HUDEP-2 (cell line): ENCODE results near the gene IFT27.

Experiments used
- DNase-seq, 76 experiments: peaks; one replicate each; lab custom pipeline; 2025; ENCODE audit not compliant: unreplicated experiment in 76 of 76; lab: John Stamatoyannopoulos, UW

IFT27 gene

GRCh38 chr22:36775964-36776669, at the start of gene IFT27:
Gene IFT27 (minus strand): TSS chr22:36776119. CDS start chr22:36775707, 412 bp downstream.
- DNase-seq: peak in 75 of 76 experiments; percentile 56 to 100 (median 98)

GRCh38 chr22:36824655-36825054, 48.7 kb upstream of the IFT27 start:
- no peak for DNase-seq

GRCh38 chr22:36823186-36823839, 47.4 kb upstream of the IFT27 start:
- no peak for DNase-seq

GRCh38 chr22:36822581-36822980, 46.7 kb upstream of the IFT27 start:
- DNase-seq: no peak

GRCh38 chr22:36819112-36819511, 43.2 kb upstream of the IFT27 start:
- no peak for DNase-seq

GRCh38 chr22:36818010-36818642, 42.2 kb upstream of the IFT27 start:
- no peak for DNase-seq

- DNase-seq: no peak
Observed at GRCh38 chr22:36817525-36817848, 41.6 kb upstream of the IFT27 start.

- peak in 16 of 76 experiments; percentile 4 to 54 (median 15) for DNase-seq
Observed at GRCh38 chr22:36816636-36817524, 41.0 kb upstream of the IFT27 start, which contains the start of gene PVALB. Gene PVALB (minus strand): TSS chr22:36817035. CDS start chr22:36817005, 30 bp downstream.

GRCh38 chr22:36816339-36816635, 40.4 kb upstream of the IFT27 start:
- DNase-seq: no peak

- no peak for DNase-seq
Observed at GRCh38 chr22:36815558-36816338, 39.8 kb upstream of the IFT27 start.

GRCh38 chr22:36814801-36815200, 38.9 kb upstream of the IFT27 start:
- DNase-seq: no peak

- DNase-seq: no peak
Observed at GRCh38 chr22:36811094-36811800, 35.3 kb upstream of the IFT27 start.

- no peak for DNase-seq
Observed at GRCh38 chr22:36809351-36809750, 33.4 kb upstream of the IFT27 start.

- DNase-seq: no peak
Observed at GRCh38 chr22:36808721-36809344, 32.9 kb upstream of the IFT27 start.

- no peak for DNase-seq
Observed at GRCh38 chr22:36807627-36808026, 31.7 kb upstream of the IFT27 start.

GRCh38 chr22:36806835-36807234, 30.9 kb upstream of the IFT27 start:
- DNase-seq: no peak

GRCh38 chr22:36803358-36803757, 27.4 kb upstream of the IFT27 start:
- DNase-seq: no peak

GRCh38 chr22:36798674-36799066, 22.8 kb upstream of the IFT27 start:
- DNase-seq: no peak
